K562 (cell line): Measurements from ENCODE around the gene KCNK2. TPM values are rescaled to one million over a fixed set of nuclear protein-coding genes. Genes with fewer than 3 reads are reported as not detected.

ENCODE experiments used
- ATAC-seq: fragments of 200-7000 bp; cut with Tn5 transposase; 3 replicates; pipeline ENCODE4 v1.9.1; 2020; ENCODE audit warnings: moderate library complexity
- BruUV-seq: library from RNA; stranded (reverse); fragments of 400-500 nt; replicated peaks from 2 replicates; lab custom pipeline; 2021; lab: Mats Ljungman, UMichigan
- CTCF ChIA-PET: fragments of 300-600 bp; formaldehyde crosslinking; extraction: SDS; loops from one replicate; lab custom pipeline; 2021; ENCODE audit warnings: low intra/inter-chr PET ratio; lab: Yijun Ruan, JAX
- POLR2A ChIA-PET: fragments of 300-600, 350-650 bp; sonication (Branson Sonifier 250); formaldehyde crosslinking; extraction: SDS; loops from one replicate; lab custom pipeline; 2021; ENCODE audit warnings: antibody characterized with exemption, inconsistent platforms; lab: Yijun Ruan, JAX
- DNase-seq, 4 experiments: peaks; one replicate each; pipeline versions ENCODE4 v3.0.0 to v3.0.0-alpha.2; 2011 to 2018; ENCODE audit warnings: low spot score in 3 of 4, mixed read lengths in 3 of 4; ENCODE audit errors: extremely low read depth in 1 of 4
- FAIRE-seq: peaks from 2 replicates; lab custom pipeline; 2011; peaks lifted over from hg19 to GRCh38; lab: Jason Lieb, UNC
- H2AFZ ChIP-seq: 2 replicates; pipeline ENCODE4 v1.6.0; 2011; ENCODE audit warnings: low read depth, low read length, control low read depth, inconsistent platforms
- H3K27ac ChIP-seq: fragments of 200-600 bp; 3 replicates; pipeline ENCODE4 v1.8.0; 2011; ENCODE audit warnings: low read depth, mild to moderate bottlenecking, control low read depth, inconsistent platforms, low read length, moderate library complexity, mixed read lengths; ENCODE audit errors: extremely low read depth
- H3K27me3 ChIP-seq, 2 experiments: fragments of 300-600 bp in 1 of 2; 2 replicates in 1 of 2; 3 replicates in 1 of 2; pipeline versions ENCODE4 v1.6.0 to v1.8.0; 2011; ENCODE audit warnings: inconsistent platforms in 2 of 2, low read length in 2 of 2, mild to moderate bottlenecking in 1 of 2, mixed read lengths in 1 of 2, moderate library complexity in 1 of 2; ENCODE audit not compliant: control insufficient read depth in 2 of 2, insufficient read depth in 2 of 2
- H3K36me3 ChIP-seq: fragments of 300-600 bp; 3 replicates; pipeline ENCODE4 v1.8.0; 2011; ENCODE audit warnings: mild to moderate bottlenecking, low read length, inconsistent platforms; ENCODE audit not compliant: control insufficient read depth, insufficient read depth
- H3K4me1 ChIP-seq, 2 experiments: fragments of 200-600 bp in 1 of 2; replicated peaks in 1 of 2; 2 replicates in 1 of 2; 3 replicates in 1 of 2; pipeline versions ENCODE4 v1.5.1 to v1.8.0; 2011; ENCODE audit warnings: inconsistent platforms in 2 of 2, low read length in 2 of 2, mild to moderate bottlenecking in 1 of 2, mixed read lengths in 1 of 2, moderate library complexity in 1 of 2; ENCODE audit not compliant: control insufficient read depth in 2 of 2, insufficient read depth in 2 of 2
- H3K4me2 ChIP-seq: 2 replicates; pipeline ENCODE4 v1.6.1; 2011; ENCODE audit warnings: low read length, control low read depth, inconsistent platforms, mixed read lengths; ENCODE audit not compliant: insufficient read depth
- H3K4me3 ChIP-seq: fragments of 200-600 bp; sonication (generic), shearing (Covaris generic); 2 replicates; pipeline ENCODE4 v1.5.1; 2016; ENCODE audit warnings: control low read depth, inconsistent platforms
- H3K79me2 ChIP-seq: fragments of 200-600 bp; 3 replicates; pipeline ENCODE4 v1.8.0; 2011; ENCODE audit warnings: low read length, inconsistent platforms; ENCODE audit not compliant: control insufficient read depth, insufficient read depth
- H3K9ac ChIP-seq, 2 experiments: 2 replicates each; pipeline versions ENCODE4 v1.6.0 to v1.6.1; 2011; ENCODE audit warnings: low read depth in 2 of 2, low read length in 2 of 2, control low read depth in 1 of 2, inconsistent platforms in 1 of 2, mild to moderate bottlenecking in 1 of 2, mixed read lengths in 1 of 2; ENCODE audit not compliant: insufficient read depth in 1 of 2
- H3K9me1 ChIP-seq: one replicate; pipeline ENCODE4 v1.6.0; 2011; ENCODE audit warnings: inconsistent platforms, mild to moderate bottlenecking, low read length, moderate library complexity; ENCODE audit not compliant: control insufficient read depth, insufficient read depth
- H3K9me3 ChIP-seq: replicated peaks from 2 replicates; pipeline ENCODE4 v1.5.1; 2011; ENCODE audit warnings: low read depth, low read length, inconsistent platforms; ENCODE audit not compliant: control insufficient read depth, insufficient read depth
- H4K20me1 ChIP-seq: replicated peaks from 2 replicates; pipeline ENCODE4 v1.6.1; 2011; ENCODE audit warnings: low read length, inconsistent platforms, mixed read lengths; ENCODE audit not compliant: control insufficient read depth, insufficient read depth
- ATF4 ChIP-seq: fragments of 450-650 bp; formaldehyde crosslinking; IDR thresholded peaks from 2 replicates; pipeline ENCODE4 v1.4.0; 2022; ENCODE audit warnings: mild to moderate bottlenecking, moderate library complexity
- ETV5 ChIP-seq: sonication (generic); formaldehyde crosslinking; IDR thresholded peaks from 2 replicates; pipeline ENCODE4 v1.4.0; 2020; ENCODE audit warnings: low read depth, mild to moderate bottlenecking, missing genetic modification reagents
- KLF13 ChIP-seq: fragments of 450-650 bp; IDR thresholded peaks from 2 replicates; pipeline ENCODE4 v1.6.1; 2016; ENCODE audit warnings: missing genetic modification characterization, low read depth, mild to moderate bottlenecking, missing compliant biosample characterization, moderate library complexity, borderline replicate concordance
- NFXL1 ChIP-seq: fragments of 450-650 bp; formaldehyde crosslinking; IDR thresholded peaks from 2 replicates; pipeline ENCODE4 v1.4.0; 2021; ENCODE audit warnings: mild to moderate bottlenecking
- POLR2B ChIP-seq: fragments of 450-650 bp; IDR thresholded peaks from 2 replicates; pipeline ENCODE4 v1.6.1; 2018; ENCODE audit warnings: low read depth; ENCODE audit not compliant: partially characterized antibody
- SIX5 ChIP-seq, 2 experiments: IDR thresholded peaks; 2 replicates each; pipeline ENCODE4 v1.6.1; 2011; ENCODE audit warnings: low read length in 2 of 2, borderline replicate concordance in 1 of 2, low read depth in 1 of 2, mild to moderate bottlenecking in 1 of 2, moderate library complexity in 1 of 2; ENCODE audit not compliant: insufficient read depth in 1 of 2
- TSHZ1 ChIP-seq: fragments of 250-450 bp; sonication (Bioruptor Pico); IDR thresholded peaks from 2 replicates; pipeline ENCODE4 v1.4.0; 2020; ENCODE audit warnings: mild to moderate bottlenecking, moderate library complexity
- ZFP30 ChIP-seq: fragments of 250-450 bp; sonication (Bioruptor Pico); IDR thresholded peaks from 2 replicates; pipeline ENCODE4 v1.8.0; 2022; ENCODE audit warnings: moderate library complexity, mild to moderate bottlenecking, inconsistent platforms, borderline replicate concordance
- ZKSCAN1 ChIP-seq: fragments of 150-350 bp; IDR thresholded peaks from 2 replicates; pipeline ENCODE4 v1.6.1; 2016; ENCODE audit warnings: low read depth, low read length
- ZNF140 ChIP-seq: fragments of 250-450 bp; sonication (Bioruptor Pico); IDR thresholded peaks from 2 replicates; pipeline ENCODE4 v1.8.0; 2021; ENCODE audit warnings: moderate library complexity, mild to moderate bottlenecking, inconsistent platforms
- WGBS: fragments of 100-300 bp; shearing (Covaris generic); methylation state at CpG from one replicate; pipeline ENCODE4 v1.1.6; 2016; ENCODE audit warnings: low coverage, mixed read lengths; ENCODE audit not compliant: insufficient coverage; ENCODE audit errors: missing lambda C conversion rate; 5-methylcytosine and 5-hydroxymethylcytosine counted together
- in situ Hi-C: fragments of 300-500 bp; cut with MboI; formaldehyde crosslinking; loops from 4 replicates; pipeline ENCODE4 v1.15.0; 2018; ENCODE audit warnings: inconsistent platforms, mixed read lengths
- intact Hi-C: fragments of 100-400 bp; cut with micrococcal nuclease; formaldehyde crosslinking; loops from 2 replicates; pipeline ENCODE4 v1.14.2; 2022
- polyA plus RNA-seq, 8 experiments: library from polyadenylated mRNA; depleted of rRNA in 4 of 8; stranded (reverse) in 5 of 8; unstranded in 3 of 8; fragments of >200 nt; fragmentation: Nextera tagmentation in 2 of 8; fragmentation: Illumina TruSeq in 1 of 8; extraction: Ambion mirVana in 2 of 8; extraction: Trizol in 1 of 8; gene quantifications; 2 replicates each; pipeline versions ENCODE4 v1.2.1 to v1.2.3, GENCODE V29; 2011 to 2014; ENCODE audit warnings: inconsistent platforms in 1 of 8, missing spikeins in 1 of 8
- total RNA-seq, 7 experiments: library from RNA; depleted of rRNA in 6 of 7; stranded (reverse); fragments of >200 nt in 6 of 7; fragmentation: Illumina TruSeq in 2 of 7; extraction: Trizol in 2 of 7; gene quantifications; 2 replicates each; pipeline versions ENCODE4 v1.2.1 to v1.2.3, GENCODE V29; 2011 to 2021; ENCODE audit warnings: low replicate concordance in 1 of 7

KCNK2 gene
- total and polyA plus RNA-seq, 9 of the 15 experiments (the other 6 are each of a cell fraction or from before 2014, with no cell fraction given) = 0.04 to 0.13 (median 0.05) TPM; not detected in 3

GRCh38 chr1:215260711-215261110, 178.2 kb downstream of the KCNK2 start:
- Histone ChIP-seq H3K36me3 (no peaks in the 10 kb centered on the region), H3K4me3 (no peak overlapping the region), H3K9me3 (peaks cover 2% of the 10 kb centered on the region; the same call in 1 of the 2 replicates), H3K9me1 (no peaks in the 10 kb centered on the region), H2AFZ (no peak overlapping the region)
- FAIRE-seq (no peak), DNase-seq (no peak), ATAC-seq (no peak)
- WGBS = 1% methylated on average over 5 of the region's 5 CpGs
- intact Hi-C loops = no loop called here
- CTCF ChIA-PET = no interaction called here
- no peak for TF ChIP-seq ZFP30 (CRISPR knock-in tag)
- TF ChIP-seq SIX5 (IDR thresholded peaks at IDR 0.05; ENCODE audit: borderline replicate concordance in 1 of 2, insufficient read depth in 1 of 2, low read depth in 1 of 2, low read length in 2 of 2) = no peak
- TF ChIP-seq, all 486 proteins: peak for 0
- in situ Hi-C loops = no loop called here
- no peaks in the 10 kb centered on the region for H3K4me1 ChIP-seq
- POLR2A ChIA-PET = no interaction called here
- H3K79me2 ChIP-seq = no peaks in the 10 kb centered on the region
- no peaks in the 10 kb centered on the region for H3K27me3 ChIP-seq
- H3K27ac ChIP-seq = no peak overlapping the region
- BruUV-seq = no TSS peak
- no peak overlapping the region for H3K4me2 ChIP-seq
- no peaks in the 10 kb centered on the region for H4K20me1 ChIP-seq
- no peak overlapping the region for H3K9ac ChIP-seq

GRCh38 chr1:215262106-215262505, 179.6 kb downstream of the KCNK2 start:
- FAIRE-seq = no peak
- POLR2A ChIA-PET = no interaction called here
- TF ChIP-seq ZKSCAN1 = no peak
- no peak for TF ChIP-seq ZNF140
- TF ChIP-seq ETV5 (CRISPR knock-in tag) = no peak
- no peak for TF ChIP-seq TSHZ1
- TF ChIP-seq KLF13 (tag) = no peak
- TF ChIP-seq NFXL1 (CRISPR knock-in tag) = no peak
- no peak for TF ChIP-seq ATF4 (CRISPR knock-in tag)
- no peak for TF ChIP-seq POLR2B

More at GRCh38 chr1:215262106-215262505, 179.6 kb downstream of the KCNK2 start:
- BruUV-seq = no TSS peak
- 0% methylated on average over 1 of the region's 1 CpG for WGBS
- CTCF ChIA-PET = no interaction called here
- H4K20me1 ChIP-seq = no peaks in the 10 kb centered on the region
- no peak for ATAC-seq
- DNase-seq = no peak
- intact Hi-C loops (no loop called here), in situ Hi-C loops (no loop called here)
- no peak overlapping the region for H3K4me2 ChIP-seq
- H3K9me1 ChIP-seq = no peaks in the 10 kb centered on the region
- no peaks in the 10 kb centered on the region for H3K79me2 ChIP-seq
- no peak overlapping the region for H3K4me3 ChIP-seq
- H3K27me3 ChIP-seq = no peaks in the 10 kb centered on the region
- H3K36me3 ChIP-seq = no peaks in the 10 kb centered on the region
- H2AFZ ChIP-seq = no peak overlapping the region
- no peak overlapping the region for H3K27ac ChIP-seq
- H3K4me1 ChIP-seq = no peaks in the 10 kb centered on the region
- peaks cover 2% of the 10 kb centered on the region; the same call in 1 of the 2 replicates for H3K9me3 ChIP-seq
- no peak overlapping the region for H3K9ac ChIP-seq
